Peyer's patch (tissue), 4 donors: ENCODE data around the gene SWAP70. TPM values are rescaled to one million over a fixed set of nuclear protein-coding genes. Genes with fewer than 3 reads are reported as not detected.

ENCODE experiments used
- DNase-seq, 3 donors: peaks; one replicate each; pipeline ENCODE4 v3.0.0-alpha.2; 2017 to 2019
- H3K27ac ChIP-seq, 4 donors: fragments of 200-600 bp; sonication (generic); one replicate each; pipeline ENCODE4 v1.5.1; 2016 to 2019
- H3K27me3 ChIP-seq, 2 donors: fragments of 200-600 bp; sonication (generic); one replicate each; pipeline ENCODE4 v1.5.1; 2019
- H3K36me3 ChIP-seq, 3 donors: fragments of 200-600 bp; sonication (generic); one replicate each; pipeline ENCODE4 v1.5.1; 2016 to 2019
- H3K4me1 ChIP-seq, 4 donors: fragments of 200-600 bp; sonication (generic); one replicate each; pipeline ENCODE4 v1.5.1; 2016 to 2019
- H3K4me3 ChIP-seq, 4 donors: fragments of 200-600 bp; sonication (generic); 1 replicate in 3 of 4; 2 replicates in 1 of 4; pipeline ENCODE4 v1.5.1; 2016 to 2019; ENCODE audit warnings: mild to moderate bottlenecking in 1 of 4
- H3K9me3 ChIP-seq, 4 donors: fragments of 200-600 bp; sonication (generic); one replicate each; pipeline ENCODE4 v1.5.1; 2016 to 2019; ENCODE audit warnings: mild to moderate bottlenecking in 1 of 4
- POLR2A ChIP-seq, 2 donors: fragments of 450-650 bp; IDR thresholded peaks; one replicate each; pipeline ENCODE4 v1.5.1; 2017; ENCODE audit warnings: antibody characterized with exemption in 2 of 2, mild to moderate bottlenecking in 2 of 2, moderate library complexity in 2 of 2
- total RNA-seq, 4 donors: library from RNA; depleted of rRNA; stranded (reverse); fragments of >200 nt; gene quantifications; one replicate each; pipeline ENCODE4 v1.1.0, GENCODE V29; 2016
- TF ChIP-seq, protein P1 (sequence below), 6 experiments: fragments of 450-650 bp in 4 of 6; fragments of 200-600 bp in 2 of 6; sonication (generic) in 1 of 6; IDR thresholded peaks; one replicate each; pipeline ENCODE4 v1.5.1; 2017 to 2019; ENCODE audit warnings: antibody characterized with exemption in 6 of 6, mild to moderate bottlenecking in 3 of 6, moderate library complexity in 1 of 6

SWAP70 gene
- total RNA-seq, 4 donors from 2014 or later = 16.8 to 62.7 (median 26.1) TPM

DNA sequence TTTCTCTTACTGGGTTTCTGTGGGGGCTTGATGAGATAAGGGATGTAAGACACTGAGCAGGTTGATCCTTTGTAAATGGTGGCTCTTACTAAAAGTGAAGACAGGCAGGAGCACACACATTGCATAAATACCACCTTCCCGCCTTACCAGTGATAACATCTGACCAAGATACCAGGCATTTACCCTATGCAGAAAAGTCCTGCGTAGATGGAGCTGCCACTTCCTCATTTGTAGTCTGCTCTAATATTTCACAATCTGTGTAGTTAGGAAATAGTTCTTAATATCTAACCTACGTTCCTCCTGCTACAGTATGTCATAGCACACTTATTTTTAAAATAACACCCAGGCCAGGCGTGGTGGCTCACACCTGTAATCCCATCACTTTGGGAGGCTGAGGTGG is 23.9 kb upstream of the SWAP70 start:
- Histone ChIP-seq H3K27me3 (no peaks in the 10 kb centered on the region), H3K27ac (peak overlapping the region in 2 of 4 donors; percentile 73 to 74), H3K9me3 (no peaks in the 10 kb centered on the region), H3K4me3 (no peak overlapping the region), H3K36me3 (no peaks in the 10 kb centered on the region), H3K4me1 (no peaks in the 10 kb centered on the region)
- TF ChIP-seq, protein P1, sequence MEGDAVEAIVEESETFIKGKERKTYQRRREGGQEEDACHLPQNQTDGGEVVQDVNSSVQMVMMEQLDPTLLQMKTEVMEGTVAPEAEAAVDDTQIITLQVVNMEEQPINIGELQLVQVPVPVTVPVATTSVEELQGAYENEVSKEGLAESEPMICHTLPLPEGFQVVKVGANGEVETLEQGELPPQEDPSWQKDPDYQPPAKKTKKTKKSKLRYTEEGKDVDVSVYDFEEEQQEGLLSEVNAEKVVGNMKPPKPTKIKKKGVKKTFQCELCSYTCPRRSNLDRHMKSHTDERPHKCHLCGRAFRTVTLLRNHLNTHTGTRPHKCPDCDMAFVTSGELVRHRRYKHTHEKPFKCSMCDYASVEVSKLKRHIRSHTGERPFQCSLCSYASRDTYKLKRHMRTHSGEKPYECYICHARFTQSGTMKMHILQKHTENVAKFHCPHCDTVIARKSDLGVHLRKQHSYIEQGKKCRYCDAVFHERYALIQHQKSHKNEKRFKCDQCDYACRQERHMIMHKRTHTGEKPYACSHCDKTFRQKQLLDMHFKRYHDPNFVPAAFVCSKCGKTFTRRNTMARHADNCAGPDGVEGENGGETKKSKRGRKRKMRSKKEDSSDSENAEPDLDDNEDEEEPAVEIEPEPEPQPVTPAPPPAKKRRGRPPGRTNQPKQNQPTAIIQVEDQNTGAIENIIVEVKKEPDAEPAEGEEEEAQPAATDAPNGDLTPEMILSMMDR (IDR thresholded peaks at IDR 0.05) = no peak
- no peak for TF ChIP-seq POLR2A (IDR thresholded peaks at IDR 0.05)
- DNase-seq = no peak

- Histone ChIP-seq H3K27me3 (no peaks in the 10 kb centered on the region), H3K9me3 (no peaks in the 10 kb centered on the region), H3K27ac (no peak overlapping the region), H3K36me3 (no peaks in the 10 kb centered on the region), H3K4me3 (no peak overlapping the region), H3K4me1 (no peaks in the 10 kb centered on the region)
- TF ChIP-seq POLR2A (IDR thresholded peaks at IDR 0.05) = no peak
- no peak for DNase-seq
Observed at GRCh38 chr11:9642894-9643293, 21.0 kb upstream of the SWAP70 start.

- no peak for DNase-seq
- H3K36me3 ChIP-seq = no peaks in the 10 kb centered on the region
- H3K27me3 ChIP-seq = no peaks in the 10 kb centered on the region
- no peaks in the 10 kb centered on the region for H3K9me3 ChIP-seq
- H3K27ac ChIP-seq = no peak overlapping the region
- TF ChIP-seq, protein P1 (IDR thresholded peaks at IDR 0.05) = no peak
- no peak overlapping the region for H3K4me3 ChIP-seq
- no peaks in the 10 kb centered on the region for H3K4me1 ChIP-seq
Observed at GRCh38 chr11:9643751-9644150, 20.1 kb upstream of the SWAP70 start.

GRCh38 chr11:9645881-9646280 is 18.0 kb upstream of the SWAP70 start:
- no peak for DNase-seq
- no peaks in the 10 kb centered on the region for H3K9me3 ChIP-seq
- no peak for TF ChIP-seq POLR2A (IDR thresholded peaks at IDR 0.05)
- TF ChIP-seq, protein P1 (IDR thresholded peaks at IDR 0.05) = no peak
- no peaks in the 10 kb centered on the region for H3K4me1 ChIP-seq
- no peak overlapping the region for H3K27ac ChIP-seq
- no peaks in the 10 kb centered on the region for H3K36me3 ChIP-seq
- no peaks in the 10 kb centered on the region for H3K27me3 ChIP-seq
- no peak overlapping the region for H3K4me3 ChIP-seq

GRCh38 chr11:9646324-9646723 is 17.6 kb upstream of the SWAP70 start:
- no peaks in the 10 kb centered on the region for H3K36me3 ChIP-seq
- no peaks in the 10 kb centered on the region for H3K27me3 ChIP-seq
- no peak overlapping the region for H3K4me3 ChIP-seq
- H3K9me3 ChIP-seq = no peaks in the 10 kb centered on the region
- no peaks in the 10 kb centered on the region for H3K4me1 ChIP-seq
- no peak for DNase-seq
- H3K27ac ChIP-seq = no peak overlapping the region
- TF ChIP-seq, protein P1 (IDR thresholded peaks at IDR 0.05) = no peak
- TF ChIP-seq POLR2A (IDR thresholded peaks at IDR 0.05) = no peak

GRCh38 chr11:9651481-9651880 is 12.4 kb upstream of the SWAP70 start:
- H3K9me3 ChIP-seq = no peaks in the 10 kb centered on the region
- no peaks in the 10 kb centered on the region for H3K27me3 ChIP-seq
- H3K36me3 ChIP-seq = no peaks in the 10 kb centered on the region
- TF ChIP-seq, protein P1 (IDR thresholded peaks at IDR 0.05) = no peak
- no peak for TF ChIP-seq POLR2A (IDR thresholded peaks at IDR 0.05)
- no peak overlapping the region for H3K4me3 ChIP-seq
- DNase-seq = no peak
- peak overlapping the region in 2 of 4 donors; percentile 14 to 68 for H3K27ac ChIP-seq
- no peaks in the 10 kb centered on the region for H3K4me1 ChIP-seq
